Measurements from ENCODE around the gene MFSD12. TPM values are rescaled to one million over a fixed set of nuclear protein-coding genes. Genes with fewer than 3 reads are reported as not detected.

MFSD12 gene
- polyA plus RNA-seq, 1 donor from 2014 or later: 38.5 TPM

DNA sequence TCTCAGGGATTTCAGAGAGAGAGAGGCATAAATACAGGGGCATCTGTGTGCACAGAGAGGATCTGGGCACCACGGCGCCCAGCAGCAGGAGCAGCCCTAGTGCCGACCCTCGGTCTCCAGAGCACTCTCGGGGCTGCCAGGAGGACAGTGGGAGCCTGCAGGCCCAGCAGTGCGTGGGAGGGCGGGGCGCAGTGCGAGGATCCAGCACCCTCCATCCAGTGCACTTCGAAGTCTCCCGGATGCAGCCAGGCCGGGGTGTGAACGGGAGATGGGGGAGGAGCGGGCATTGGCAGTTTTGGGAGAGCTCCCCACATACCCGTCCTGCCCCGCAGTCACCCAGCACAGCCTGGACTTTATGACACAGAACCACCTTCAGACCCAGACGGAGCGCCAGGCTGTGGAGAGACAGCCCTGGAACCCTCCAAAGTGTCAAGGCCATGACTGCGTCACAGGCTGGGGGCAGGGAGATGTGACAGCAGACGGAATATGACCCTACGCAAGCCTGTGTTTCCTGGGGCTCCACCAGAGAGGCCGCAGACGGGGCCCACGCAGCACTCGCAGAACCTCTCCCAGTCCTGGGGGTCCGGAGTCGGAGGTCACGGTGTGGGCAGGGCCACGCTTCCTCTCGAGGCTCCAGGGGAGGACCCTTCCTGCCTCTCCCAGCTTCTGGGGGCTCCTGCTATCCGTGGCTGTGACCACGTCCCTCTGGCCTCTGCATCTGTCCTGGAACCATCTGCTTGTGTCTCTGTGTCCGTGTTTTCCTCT, 33.1 kb downstream of the MFSD12 start:
- Histone ChIP-seq H4K20me1 (ENCODE audit: insufficient read depth) (peaks cover 5% of the 10 kb centered on the region), H3K79me2 (replicated peaks; ENCODE audit: insufficient read depth, low read length) (peaks cover 11% of the 10 kb centered on the region), H3K4me2 (ENCODE audit: low read length) (no peak overlapping the region), H3K36me3 (ENCODE audit: insufficient read depth, low read length) (peaks cover 4% of the 10 kb centered on the region), H3K27me3 (ENCODE audit: insufficient read depth, low read depth, low read length) (no peaks in the 10 kb centered on the region), H3K4me3 (ENCODE audit: low read length) (no peak overlapping the region), H3K27ac (ENCODE audit: low read length) (no peak overlapping the region), H3K9me2 (ENCODE audit: insufficient read depth, low read length) (no peaks in the 10 kb centered on the region), H3K9me3 (ENCODE audit: low read length) (no peaks in the 10 kb centered on the region), H2AFZ (ENCODE audit: low read depth, low read length) (no peak overlapping the region), H3F3A (ENCODE audit: insufficient read depth, low read length, poor library complexity, severe bottlenecking) (no peaks in the 10 kb centered on the region), H3K9ac (ENCODE audit: low read length) (no peak overlapping the region)
- no peak for TF ChIP-seq EP300 (conservative IDR thresholded peaks at IDR 0.05; ENCODE audit: poor library complexity, severe bottlenecking)
- TF ChIP-seq, protein P1, sequence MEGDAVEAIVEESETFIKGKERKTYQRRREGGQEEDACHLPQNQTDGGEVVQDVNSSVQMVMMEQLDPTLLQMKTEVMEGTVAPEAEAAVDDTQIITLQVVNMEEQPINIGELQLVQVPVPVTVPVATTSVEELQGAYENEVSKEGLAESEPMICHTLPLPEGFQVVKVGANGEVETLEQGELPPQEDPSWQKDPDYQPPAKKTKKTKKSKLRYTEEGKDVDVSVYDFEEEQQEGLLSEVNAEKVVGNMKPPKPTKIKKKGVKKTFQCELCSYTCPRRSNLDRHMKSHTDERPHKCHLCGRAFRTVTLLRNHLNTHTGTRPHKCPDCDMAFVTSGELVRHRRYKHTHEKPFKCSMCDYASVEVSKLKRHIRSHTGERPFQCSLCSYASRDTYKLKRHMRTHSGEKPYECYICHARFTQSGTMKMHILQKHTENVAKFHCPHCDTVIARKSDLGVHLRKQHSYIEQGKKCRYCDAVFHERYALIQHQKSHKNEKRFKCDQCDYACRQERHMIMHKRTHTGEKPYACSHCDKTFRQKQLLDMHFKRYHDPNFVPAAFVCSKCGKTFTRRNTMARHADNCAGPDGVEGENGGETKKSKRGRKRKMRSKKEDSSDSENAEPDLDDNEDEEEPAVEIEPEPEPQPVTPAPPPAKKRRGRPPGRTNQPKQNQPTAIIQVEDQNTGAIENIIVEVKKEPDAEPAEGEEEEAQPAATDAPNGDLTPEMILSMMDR (IDR thresholded peaks at IDR 0.05; ENCODE audit: poor library complexity, severe bottlenecking): no peak
- TF ChIP-seq MXI1 (conservative IDR thresholded peaks at IDR 0.05; ENCODE audit: poor library complexity, severe bottlenecking): no peak
- TF ChIP-seq SMC3 (conservative IDR thresholded peaks at IDR 0.05; ENCODE audit: poor library complexity): no peak
- no peak for TF ChIP-seq POLR2AphosphoS5 (IDR thresholded peaks at IDR 0.05)
- no peak for TF ChIP-seq EZH2 (IDR thresholded peaks at IDR 0.05; ENCODE audit: borderline replicate concordance, insufficient read depth, low read length, poor library complexity, severe bottlenecking)
- TF ChIP-seq, protein P2, sequence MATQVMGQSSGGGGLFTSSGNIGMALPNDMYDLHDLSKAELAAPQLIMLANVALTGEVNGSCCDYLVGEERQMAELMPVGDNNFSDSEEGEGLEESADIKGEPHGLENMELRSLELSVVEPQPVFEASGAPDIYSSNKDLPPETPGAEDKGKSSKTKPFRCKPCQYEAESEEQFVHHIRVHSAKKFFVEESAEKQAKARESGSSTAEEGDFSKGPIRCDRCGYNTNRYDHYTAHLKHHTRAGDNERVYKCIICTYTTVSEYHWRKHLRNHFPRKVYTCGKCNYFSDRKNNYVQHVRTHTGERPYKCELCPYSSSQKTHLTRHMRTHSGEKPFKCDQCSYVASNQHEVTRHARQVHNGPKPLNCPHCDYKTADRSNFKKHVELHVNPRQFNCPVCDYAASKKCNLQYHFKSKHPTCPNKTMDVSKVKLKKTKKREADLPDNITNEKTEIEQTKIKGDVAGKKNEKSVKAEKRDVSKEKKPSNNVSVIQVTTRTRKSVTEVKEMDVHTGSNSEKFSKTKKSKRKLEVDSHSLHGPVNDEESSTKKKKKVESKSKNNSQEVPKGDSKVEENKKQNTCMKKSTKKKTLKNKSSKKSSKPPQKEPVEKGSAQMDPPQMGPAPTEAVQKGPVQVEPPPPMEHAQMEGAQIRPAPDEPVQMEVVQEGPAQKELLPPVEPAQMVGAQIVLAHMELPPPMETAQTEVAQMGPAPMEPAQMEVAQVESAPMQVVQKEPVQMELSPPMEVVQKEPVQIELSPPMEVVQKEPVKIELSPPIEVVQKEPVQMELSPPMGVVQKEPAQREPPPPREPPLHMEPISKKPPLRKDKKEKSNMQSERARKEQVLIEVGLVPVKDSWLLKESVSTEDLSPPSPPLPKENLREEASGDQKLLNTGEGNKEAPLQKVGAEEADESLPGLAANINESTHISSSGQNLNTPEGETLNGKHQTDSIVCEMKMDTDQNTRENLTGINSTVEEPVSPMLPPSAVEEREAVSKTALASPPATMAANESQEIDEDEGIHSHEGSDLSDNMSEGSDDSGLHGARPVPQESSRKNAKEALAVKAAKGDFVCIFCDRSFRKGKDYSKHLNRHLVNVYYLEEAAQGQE (IDR thresholded peaks at IDR 0.05; ENCODE audit: borderline replicate concordance): no peak
- no peak for TF ChIP-seq RAD21 (conservative IDR thresholded peaks at IDR 0.05)
- TF ChIP-seq TAF1 (IDR thresholded peaks at IDR 0.05; ENCODE audit: low read depth): no peak

DNA sequence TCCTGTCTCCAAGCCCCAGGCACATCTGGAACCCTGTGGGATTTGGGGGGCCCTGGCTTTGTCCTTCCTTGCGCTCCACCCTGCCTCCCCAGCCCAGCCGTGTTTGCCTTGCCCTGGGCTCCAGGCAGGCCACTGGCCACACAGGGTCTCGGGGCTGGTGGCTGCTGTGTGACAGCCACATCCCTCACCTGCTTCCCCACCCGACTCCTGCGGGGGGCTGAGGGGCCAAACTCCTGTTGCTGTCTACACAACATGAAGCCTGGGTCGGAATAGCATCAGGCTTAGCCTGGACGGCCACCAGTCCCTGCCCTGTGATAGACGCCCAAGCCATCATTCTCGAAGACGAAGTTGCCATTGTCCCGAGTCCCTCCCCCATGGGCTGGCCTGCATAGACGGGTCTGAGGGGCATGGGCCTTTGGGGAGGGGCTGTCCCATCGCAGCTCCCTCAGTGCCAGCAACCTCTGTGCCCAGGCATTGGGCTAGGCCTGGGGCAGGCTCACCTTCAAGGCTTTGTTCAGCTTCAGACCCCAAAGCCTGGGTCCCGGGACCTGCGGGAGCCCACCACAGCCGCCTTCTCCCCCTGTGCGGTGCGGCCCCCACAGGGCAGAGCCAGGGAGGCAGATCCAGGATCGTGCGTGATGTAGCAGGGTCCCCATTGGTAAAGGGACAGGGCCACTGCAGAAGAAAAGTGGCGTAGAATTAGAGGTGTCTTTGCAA, 33.9 kb downstream of the MFSD12 start:
- no peaks in the 10 kb centered on the region for H3K9me2 ChIP-seq (ENCODE audit: insufficient read depth, low read length)
- H3K79me2 ChIP-seq (replicated peaks; ENCODE audit: insufficient read depth, low read length): peaks cover 15% of the 10 kb centered on the region
- no peaks in the 10 kb centered on the region for H3K9me3 ChIP-seq (ENCODE audit: low read length)
- H3K27me3 ChIP-seq (ENCODE audit: insufficient read depth, low read depth, low read length): no peaks in the 10 kb centered on the region
- no peak overlapping the region for H3K27ac ChIP-seq (ENCODE audit: low read length)
- no peak for TF ChIP-seq MXI1 (conservative IDR thresholded peaks at IDR 0.05; ENCODE audit: poor library complexity, severe bottlenecking)
- TF ChIP-seq, protein P1 (IDR thresholded peaks at IDR 0.05; ENCODE audit: poor library complexity, severe bottlenecking): no peak
- no peak for TF ChIP-seq SMC3 (conservative IDR thresholded peaks at IDR 0.05; ENCODE audit: poor library complexity)
- no peak for TF ChIP-seq TAF1 (IDR thresholded peaks at IDR 0.05; ENCODE audit: low read depth)
- TF ChIP-seq RAD21 (conservative IDR thresholded peaks at IDR 0.05): no peak
- no peak for TF ChIP-seq EZH2 (IDR thresholded peaks at IDR 0.05; ENCODE audit: borderline replicate concordance, insufficient read depth, low read length, poor library complexity, severe bottlenecking)
- TF ChIP-seq EP300 (conservative IDR thresholded peaks at IDR 0.05; ENCODE audit: poor library complexity, severe bottlenecking): no peak
- no peak for TF ChIP-seq POLR2AphosphoS5 (IDR thresholded peaks at IDR 0.05)
- TF ChIP-seq, protein P2 (IDR thresholded peaks at IDR 0.05; ENCODE audit: borderline replicate concordance): no peak
- no peak overlapping the region for H3K9ac ChIP-seq (ENCODE audit: low read length)
- H3K4me2 ChIP-seq (ENCODE audit: low read length): no peak overlapping the region
- H2AFZ ChIP-seq (ENCODE audit: low read depth, low read length): no peak overlapping the region
- H3K4me3 ChIP-seq (ENCODE audit: low read length): no peak overlapping the region
- H3F3A ChIP-seq (ENCODE audit: insufficient read depth, low read length, poor library complexity, severe bottlenecking): no peaks in the 10 kb centered on the region
- peaks cover 4% of the 10 kb centered on the region for H3K36me3 ChIP-seq (ENCODE audit: insufficient read depth, low read length)
- peaks cover 5% of the 10 kb centered on the region for H4K20me1 ChIP-seq (ENCODE audit: insufficient read depth)
